SK-N-SH (cell line): ENCODE measurements around the gene SBDS. TPM values are rescaled to one million over a fixed set of nuclear protein-coding genes. Genes with fewer than 3 reads are reported as not detected.

ENCODE experiments used
- CTCF ChIA-PET: fragments of 300-600, 350-600 bp; formaldehyde crosslinking; extraction: SDS; loops from one replicate; lab custom pipeline; 2021; lab: Yijun Ruan, JAX
- POLR2A ChIA-PET: fragments of 350-600 bp; sonication (Branson Sonifier 250); formaldehyde crosslinking; extraction: SDS; loops from one replicate; lab custom pipeline; 2020; ENCODE audit warnings: antibody characterized with exemption, inconsistent platforms; lab: Yijun Ruan, JAX
- DNase-seq: peaks from one replicate; pipeline ENCODE4 v3.0.0; 2012
- H2AFZ ChIP-seq: fragments of 200-600 bp; sonication (generic); 2 replicates; pipeline ENCODE4 v1.8.1; 2016; ENCODE audit warnings: antibody characterized with exemption, mild to moderate bottlenecking, low read depth
- H3F3A ChIP-seq: fragments of 200-600 bp; sonication (generic); replicated peaks from 2 replicates; pipeline ENCODE3; 2016; ENCODE audit warnings: antibody characterized with exemption, mild to moderate bottlenecking; ENCODE audit not compliant: insufficient read depth
- H3K27ac ChIP-seq, 2 experiments: fragments of 200-500 bp in 1 of 2; fragments of 200-600 bp in 1 of 2; sonication (Bioruptor generic) in 1 of 2; sonication (generic), shearing (Covaris generic) in 1 of 2; 2 replicates each; pipeline versions ENCODE4 v1.5.1 to v1.6.1; 2014 to 2016; ENCODE audit warnings: low read depth in 2 of 2, inconsistent platforms in 1 of 2, low read length in 1 of 2, mild to moderate bottlenecking in 1 of 2, mixed read lengths in 1 of 2
- H3K27me3 ChIP-seq: fragments of 200-600 bp; sonication (generic), shearing (Covaris generic); 2 replicates; pipeline ENCODE4 v1.6.1; 2016; ENCODE audit warnings: mixed run types; ENCODE audit not compliant: insufficient read depth
- H3K36me3 ChIP-seq, 2 experiments: fragments of 200-500 bp in 1 of 2; fragments of 200-600 bp in 1 of 2; sonication (Bioruptor generic) in 1 of 2; sonication (generic) in 1 of 2; replicated peaks in 1 of 2; 2 replicates each; pipeline versions ENCODE3 to v1.5.1; 2014 to 2016; ENCODE audit warnings: low read length in 1 of 2, mild to moderate bottlenecking in 1 of 2; ENCODE audit not compliant: insufficient read depth in 2 of 2, control insufficient read depth in 1 of 2
- H3K4me1 ChIP-seq, 2 experiments: fragments of 200-500 bp in 1 of 2; fragments of 200-600 bp in 1 of 2; sonication (Bioruptor generic) in 1 of 2; sonication (generic), shearing (Covaris generic) in 1 of 2; 2 replicates each; pipeline versions ENCODE4 v1.5.1 to v1.6.1; 2014 to 2016; ENCODE audit warnings: low read depth in 1 of 2, low read length in 1 of 2, mixed run types in 1 of 2; ENCODE audit not compliant: insufficient read depth in 2 of 2, control insufficient read depth in 1 of 2
- H3K4me2 ChIP-seq: fragments of 200-600 bp; sonication (generic), shearing (Covaris generic); 2 replicates; pipeline ENCODE4 v1.6.1; 2017; ENCODE audit warnings: mixed run types
- H3K4me3 ChIP-seq, 2 experiments: fragments of 200-500 bp in 1 of 2; fragments of 200-600 bp in 1 of 2; sonication (Bioruptor generic) in 1 of 2; sonication (generic), shearing (Covaris generic) in 1 of 2; 2 replicates each; pipeline versions ENCODE4 v1.5.1 to v1.8.1; 2014 to 2016; ENCODE audit warnings: low read depth in 2 of 2, inconsistent platforms in 1 of 2, low read length in 1 of 2, mild to moderate bottlenecking in 1 of 2, mixed read lengths in 1 of 2, moderate library complexity in 1 of 2
- H3K79me2 ChIP-seq: fragments of 200-600 bp; sonication (generic); 2 replicates; pipeline ENCODE4 v1.8.1; 2017; ENCODE audit warnings: mild to moderate bottlenecking; ENCODE audit not compliant: insufficient read depth
- H3K9ac ChIP-seq: fragments of 200-600 bp; sonication (generic); 2 replicates; pipeline ENCODE4 v1.6.1; 2017; ENCODE audit warnings: mixed run types
- H3K9me2 ChIP-seq: fragments of 200-600 bp; sonication (generic); 2 replicates; pipeline ENCODE4 v1.6.1; 2017; ENCODE audit warnings: mixed run types
- H3K9me3 ChIP-seq: fragments of 200-600 bp; sonication (generic); 2 replicates; pipeline ENCODE4 v1.6.1; 2017; ENCODE audit warnings: mixed run types, mild to moderate bottlenecking, moderate library complexity
- H4K20me1 ChIP-seq: fragments of 200-600 bp; sonication (generic); 2 replicates; pipeline ENCODE4 v1.6.1; 2017; ENCODE audit warnings: mild to moderate bottlenecking, mixed run types; ENCODE audit not compliant: insufficient read depth
- EP300 ChIP-seq, 2 experiments: IDR thresholded peaks; 2 replicates each; pipeline versions ENCODE4 v1.4.0 to v1.6.1; 2012; ENCODE audit warnings: borderline replicate concordance in 1 of 2, low read depth in 1 of 2, low read length in 1 of 2
- FOSL2 ChIP-seq: IDR thresholded peaks from 2 replicates; pipeline ENCODE4 v1.4.0; 2012; ENCODE audit warnings: low read depth, mild to moderate bottlenecking, moderate library complexity, borderline replicate concordance
- GABPA ChIP-seq: IDR thresholded peaks from 2 replicates; pipeline ENCODE4 v1.4.0; 2012; ENCODE audit warnings: low read depth, mild to moderate bottlenecking
- GATA2 ChIP-seq: sonication (generic); formaldehyde crosslinking; IDR thresholded peaks from 2 replicates; pipeline ENCODE4 v1.5.0; 2020; ENCODE audit warnings: mild to moderate bottlenecking, missing genetic modification reagents
- MEF2A ChIP-seq: IDR thresholded peaks from 2 replicates; pipeline ENCODE4 v1.4.0; 2012; ENCODE audit warnings: low read depth, borderline replicate concordance
- MXI1 ChIP-seq: IDR thresholded peaks from 2 replicates; pipeline ENCODE4 v1.6.1; 2012; ENCODE audit warnings: mild to moderate bottlenecking, low read depth, low read length, improper control_type of control experiment
- RCOR1 ChIP-seq: fragments of 150-350 bp; IDR thresholded peaks from 2 replicates; pipeline ENCODE4 v1.6.1; 2017; ENCODE audit warnings: antibody characterized with exemption, low read length
- SIN3A ChIP-seq: IDR thresholded peaks from 2 replicates; pipeline ENCODE4 v1.6.1; 2012; ENCODE audit warnings: low read depth, mild to moderate bottlenecking, low read length, moderate library complexity, borderline replicate concordance
- TEAD4 ChIP-seq: IDR thresholded peaks from 2 replicates; pipeline ENCODE4 v1.4.0; 2012; ENCODE audit warnings: mild to moderate bottlenecking, borderline replicate concordance; ENCODE audit not compliant: insufficient read depth
- USF1 ChIP-seq: IDR thresholded peaks from 2 replicates; pipeline ENCODE4 v1.4.0; 2012; ENCODE audit warnings: low read depth, borderline replicate concordance
- YY1 ChIP-seq: IDR thresholded peaks from 2 replicates; pipeline ENCODE4 v1.4.0; 2012; ENCODE audit warnings: low read depth, mild to moderate bottlenecking
- ZBTB33 ChIP-seq: IDR thresholded peaks from 2 replicates; pipeline ENCODE4 v1.4.0; 2012; ENCODE audit warnings: low read depth, borderline replicate concordance
- WGBS: methylation state at CpG from one replicate; pipeline ENCODE4 v1.1.6; 2017; ENCODE audit warnings: low lambda C conversion rate; 5-methylcytosine and 5-hydroxymethylcytosine counted together
- polyA plus RNA-seq, 3 experiments: library from polyadenylated mRNA; depleted of rRNA; stranded (reverse); fragments of >200 nt; gene quantifications; 2 replicates each; pipeline ENCODE4 v1.2.3, GENCODE V29; 2012
- small RNA-seq, 7 experiments: library from RNA; depleted of rRNA; stranded (forward); fragments of <200 nt; gene quantifications; one replicate each; pipeline ENCODE3, GENCODE V24; 2012

SBDS gene
- polyA plus RNA-seq, 1 of the 3 experiments (the other 2 are of a cell fraction): 49.5 TPM

GRCh38 chr7:66939325-66939724 is 56.1 kb downstream of the SBDS start:
- Histone ChIP-seq H2AFZ (no peak overlapping the region), H3K9me2 (no peaks in the 10 kb centered on the region), H3K36me3 (peaks cover 19 to 57% of the 10 kb centered on the region in 2 experiments)
- TF ChIP-seq ZBTB33 (no peak), EP300 (IDR thresholded peaks at IDR 0.05; ENCODE audit: borderline replicate concordance in 1 of 2, low read depth in 1 of 2, low read length in 1 of 2) (no peak), GATA2 (CRISPR knock-in tag) (no peak)
- TF ChIP-seq, all 33 proteins: peak for 0
- Histone ChIP-seq H3K4me1 (no peaks in the 10 kb centered on the region), H3K9me3 (0 out of 2 replicates have a peak, but pooled peaks cover 8% of the 10 kb centered on the region), H3K4me3 (no peak overlapping the region), H3F3A (peaks cover 7% of the 10 kb centered on the region), H4K20me1 (peaks cover 72% of the 10 kb centered on the region), H3K9ac (no peak overlapping the region), H3K27me3 (no peaks in the 10 kb centered on the region), H3K79me2 (peaks cover 87% of the 10 kb centered on the region), H3K4me2 (no peak overlapping the region), H3K27ac (no peak overlapping the region)
- CTCF ChIA-PET: interaction anchor here (0.6 to 1.6 kb wide), 2 partner anchors 11 to 60 kb away, joined by 3 to 4 read pairs; no protein-coding TSS in a partner anchor
- DNase-seq: no peak
- POLR2A ChIA-PET: no interaction called here
- WGBS: 87% methylated on average over 4 of the region's 4 CpGs

GRCh38 chr7:66937940-66938339 is 57.4 kb downstream of the SBDS start:
- CTCF ChIA-PET: no interaction called here
- peaks cover 94% of the 10 kb centered on the region for H3K79me2 ChIP-seq
- no peak for DNase-seq
- H3K4me2 ChIP-seq: no peak overlapping the region
- H3K27me3 ChIP-seq: no peaks in the 10 kb centered on the region
- no peak overlapping the region for H3K4me3 ChIP-seq
- no peak overlapping the region for H3K27ac ChIP-seq
- POLR2A ChIA-PET: no interaction called here
- H4K20me1 ChIP-seq: peaks cover 78% of the 10 kb centered on the region
- H3K36me3 ChIP-seq: peaks cover 11 to 45% of the 10 kb centered on the region in 2 experiments
- H3K9me2 ChIP-seq: no peaks in the 10 kb centered on the region
- H3K4me1 ChIP-seq: no peaks in the 10 kb centered on the region
- H3K9me3 ChIP-seq: 0 out of 2 replicates have a peak, but pooled peaks cover 8% of the 10 kb centered on the region
- no peak overlapping the region for H3K9ac ChIP-seq
- WGBS: 94% methylated on average over 4 of the region's 4 CpGs
- peaks cover 3% of the 10 kb centered on the region for H3F3A ChIP-seq
- no peak overlapping the region for H2AFZ ChIP-seq
- TF ChIP-seq MEF2A (no peak), USF1 (no peak), SIN3A (no peak), MXI1 (no peak), TEAD4 (no peak), GABPA (no peak), FOSL2 (no peak), EP300 (IDR thresholded peaks at IDR 0.05; ENCODE audit: borderline replicate concordance in 1 of 2, low read depth in 1 of 2, low read length in 1 of 2) (no peak), YY1 (no peak), ZBTB33 (no peak), RCOR1 (no peak)

Small RNAs within 50 kb of the gene (small RNA-seq; reads per million reads assigned to genes)
- gene RN7SL43P: 0 reads per million in 7 experiments

Other genes starting within 250 kb of the SBDS start
- 146 and 185 TPM in 2 replicates for gene TMEM248, start 74.4 kb downstream of the SBDS start, polyA plus RNA-seq (2012; rRNA removed)
- 15.0 and 20.8 TPM in 2 replicates for gene TYW1, start 1.2 kb upstream of the SBDS start, polyA plus RNA-seq (2012; rRNA removed)